Suprapubic skin (tissue), 3 donors: ENCODE results near the gene ERCC6L.

Source experiments
- CTCF ChIP-seq, 2 donors: fragments of 200-600 bp in 1 of 2; fragments of 450-650 bp in 1 of 2; sonication (generic) in 1 of 2; IDR thresholded peaks; one replicate each; pipeline ENCODE4 v1.5.1; 2016 to 2019; ENCODE audit warnings: antibody characterized with exemption in 2 of 2, mild to moderate bottlenecking in 1 of 2, moderate library complexity in 1 of 2
- EP300 ChIP-seq: sonication (generic); formaldehyde crosslinking; IDR thresholded peaks from one replicate; pipeline ENCODE4 v1.6.1; 2017; ENCODE audit warnings: antibody characterized with exemption
- POLR2A ChIP-seq, 2 donors: fragments of 450-650 bp; IDR thresholded peaks; one replicate each; pipeline ENCODE4 v1.6.1; 2017; ENCODE audit warnings: antibody characterized with exemption in 2 of 2, mild to moderate bottlenecking in 2 of 2, moderate library complexity in 2 of 2

GRCh38 chrX:72260448-72260847 is 21.6 kb upstream of the ERCC6L start:
- no peak for TF ChIP-seq CTCF (IDR thresholded peaks at IDR 0.05)
- TF ChIP-seq EP300, result no peak
- no peak for TF ChIP-seq POLR2A (IDR thresholded peaks at IDR 0.05)
